ENCODE measurements around the gene PTOV1. TPM values are rescaled to one million over a fixed set of nuclear protein-coding genes. Genes with fewer than 3 reads are reported as not detected.

The PTOV1 gene
- total RNA-seq, 1 donor from 2014 or later: 124 TPM

DNA sequence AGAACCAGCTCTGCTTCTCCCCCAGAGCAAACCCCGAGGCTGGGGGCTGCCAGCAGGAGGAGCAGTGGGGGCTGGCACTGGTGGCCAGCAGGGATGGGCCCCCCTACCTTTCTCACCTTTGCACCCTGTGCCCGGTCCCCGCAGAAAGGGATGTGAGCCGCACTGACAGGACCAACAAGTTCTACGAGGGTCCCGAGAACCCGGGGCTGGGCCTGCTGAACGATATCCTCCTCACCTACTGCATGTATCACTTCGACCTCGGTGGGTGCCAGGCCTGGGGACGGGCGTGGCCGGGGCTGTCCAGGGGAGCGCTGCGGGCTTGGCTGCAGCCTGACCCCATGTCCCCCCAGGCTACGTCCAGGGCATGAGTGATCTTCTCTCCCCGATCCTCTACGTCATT is 33.1 kb downstream of the PTOV1 start:
- Histone ChIP-seq H3K4me3 (no peak overlapping the region), H3K9me3 (no peaks in the 10 kb centered on the region), H3K27ac (no peak overlapping the region), H3K27me3 (ENCODE audit: low read depth) (no peaks in the 10 kb centered on the region), H3K4me1 (peaks cover 3% of the 10 kb centered on the region), H3K36me3 (peaks cover 79% of the 10 kb centered on the region)
- DNase-seq (no peak), ATAC-seq (no peak)
- intact Hi-C loops (cut with DNase I): no loop called here
- TF ChIP-seq, protein P1, sequence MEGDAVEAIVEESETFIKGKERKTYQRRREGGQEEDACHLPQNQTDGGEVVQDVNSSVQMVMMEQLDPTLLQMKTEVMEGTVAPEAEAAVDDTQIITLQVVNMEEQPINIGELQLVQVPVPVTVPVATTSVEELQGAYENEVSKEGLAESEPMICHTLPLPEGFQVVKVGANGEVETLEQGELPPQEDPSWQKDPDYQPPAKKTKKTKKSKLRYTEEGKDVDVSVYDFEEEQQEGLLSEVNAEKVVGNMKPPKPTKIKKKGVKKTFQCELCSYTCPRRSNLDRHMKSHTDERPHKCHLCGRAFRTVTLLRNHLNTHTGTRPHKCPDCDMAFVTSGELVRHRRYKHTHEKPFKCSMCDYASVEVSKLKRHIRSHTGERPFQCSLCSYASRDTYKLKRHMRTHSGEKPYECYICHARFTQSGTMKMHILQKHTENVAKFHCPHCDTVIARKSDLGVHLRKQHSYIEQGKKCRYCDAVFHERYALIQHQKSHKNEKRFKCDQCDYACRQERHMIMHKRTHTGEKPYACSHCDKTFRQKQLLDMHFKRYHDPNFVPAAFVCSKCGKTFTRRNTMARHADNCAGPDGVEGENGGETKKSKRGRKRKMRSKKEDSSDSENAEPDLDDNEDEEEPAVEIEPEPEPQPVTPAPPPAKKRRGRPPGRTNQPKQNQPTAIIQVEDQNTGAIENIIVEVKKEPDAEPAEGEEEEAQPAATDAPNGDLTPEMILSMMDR (IDR thresholded peaks at IDR 0.05): no peak

GRCh38 chr19:49884760-49885159 is 33.8 kb downstream of the PTOV1 start:
- Histone ChIP-seq H3K9me3 (no peaks in the 10 kb centered on the region), H3K36me3 (peaks cover 73% of the 10 kb centered on the region), H3K27me3 (ENCODE audit: low read depth) (no peaks in the 10 kb centered on the region), H3K27ac (no peak overlapping the region), H3K4me1 (peaks cover 2% of the 10 kb centered on the region), H3K4me3 (no peak overlapping the region)
- intact Hi-C loops (cut with DNase I): no loop called here
- no peak for DNase-seq
- TF ChIP-seq, protein P1 (IDR thresholded peaks at IDR 0.05): no peak
- ATAC-seq: no peak

GRCh38 chr19:49887037-49887664 is 36.2 kb downstream of the PTOV1 start:
- H3K27ac ChIP-seq: no peak overlapping the region
- peaks cover 3% of the 10 kb centered on the region for H3K27me3 ChIP-seq (ENCODE audit: low read depth)
- H3K4me1 ChIP-seq: peaks cover 10% of the 10 kb centered on the region
- no peak for DNase-seq
- no peak overlapping the region for H3K4me3 ChIP-seq
- TF ChIP-seq, protein P1 (IDR thresholded peaks at IDR 0.05): no peak
- intact Hi-C loops (cut with DNase I): no loop called here
- H3K9me3 ChIP-seq: no peaks in the 10 kb centered on the region
- no peak for ATAC-seq
- H3K36me3 ChIP-seq: peaks cover 49% of the 10 kb centered on the region

DNA sequence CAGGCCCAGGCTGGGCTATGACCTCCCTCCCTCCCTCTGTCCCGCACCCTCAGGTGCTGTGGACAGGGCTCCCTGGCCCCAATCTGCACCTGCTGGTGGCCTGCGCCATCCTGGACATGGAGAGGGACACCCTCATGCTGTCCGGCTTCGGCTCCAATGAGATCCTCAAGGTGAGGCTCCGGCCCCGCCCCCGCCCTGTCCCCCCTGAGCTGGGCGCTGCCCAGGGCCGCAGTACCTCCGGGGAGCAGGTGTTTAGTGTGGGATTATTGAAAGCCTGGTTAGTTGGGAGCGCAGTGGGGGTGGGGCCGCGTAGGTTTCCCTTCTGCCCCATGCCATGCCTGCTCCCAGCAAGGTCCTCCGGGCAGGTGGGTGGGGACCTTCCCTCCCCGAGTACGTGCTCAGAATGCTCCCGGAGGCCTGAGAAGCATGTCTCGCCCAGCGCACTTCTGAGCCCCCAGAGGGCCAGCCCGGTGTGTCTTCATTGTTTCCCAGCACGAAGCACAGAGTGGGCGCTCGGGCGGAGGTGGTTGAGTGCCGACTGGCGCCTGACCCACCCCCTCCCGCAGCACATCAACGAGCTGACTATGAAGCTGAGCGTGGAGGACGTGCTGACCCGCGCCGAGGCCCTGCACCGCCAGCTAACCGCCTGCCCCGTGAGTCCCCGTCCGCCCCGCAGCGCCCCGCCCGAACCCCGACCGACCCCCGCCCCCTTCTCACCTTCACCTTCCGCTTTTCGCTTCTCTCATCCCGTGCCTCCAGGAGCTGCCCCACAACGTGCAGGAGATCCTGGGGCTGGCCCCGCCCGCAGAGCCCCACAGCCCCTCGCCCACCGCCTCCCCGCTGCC is 36.9 kb downstream of the PTOV1 start:
- no peaks in the 10 kb centered on the region for H3K9me3 ChIP-seq
- H3K27me3 ChIP-seq (ENCODE audit: low read depth): peaks cover 3% of the 10 kb centered on the region
- no peak overlapping the region for H3K27ac ChIP-seq
- H3K36me3 ChIP-seq: peaks cover 41% of the 10 kb centered on the region
- TF ChIP-seq, protein P1 (IDR thresholded peaks at IDR 0.05): no peak
- peaks cover 10% of the 10 kb centered on the region for H3K4me1 ChIP-seq
- intact Hi-C loops (cut with DNase I): no loop called here
- no peak overlapping the region for H3K4me3 ChIP-seq
- ATAC-seq: no peak
- no peak for DNase-seq

GRCh38 chr19:49888510-49888824 is 37.5 kb downstream of the PTOV1 start:
- ATAC-seq: no peak

More at GRCh38 chr19:49888510-49888824, 37.5 kb downstream of the PTOV1 start:
- Histone ChIP-seq H3K27ac (no peak overlapping the region), H3K9me3 (no peaks in the 10 kb centered on the region), H3K4me3 (no peak overlapping the region), H3K27me3 (ENCODE audit: low read depth) (peaks cover 3% of the 10 kb centered on the region), H3K36me3 (peaks cover 36% of the 10 kb centered on the region), H3K4me1 (peaks cover 10% of the 10 kb centered on the region)
- intact Hi-C loops (cut with DNase I): no loop called here
- no peak for DNase-seq
- TF ChIP-seq, protein P1 (IDR thresholded peaks at IDR 0.05): no peak

All from lower lobe of right lung (tissue), 2 donors.